Right lobe of liver (tissue), 6 donors: ENCODE results near the gene FBXL5. TPM values are rescaled to one million over a fixed set of nuclear protein-coding genes. Genes with fewer than 3 reads are reported as not detected.

Source experiments
- ATAC-seq, 4 donors: fragments of 200-7000 bp; cut with Tn5 transposase; one replicate each; pipeline ENCODE4 v1.9.1; 2020; ENCODE audit warnings: mild to moderate bottlenecking in 4 of 4, moderate library complexity in 4 of 4
- DNase-seq, 3 donors: peaks; one replicate each; pipeline ENCODE4 v3.0.0-alpha.2; 2020
- H3K27ac ChIP-seq, 3 donors: fragments of 200-600 bp; one replicate each; pipeline ENCODE4 v1.8.0; 2022
- H3K27me3 ChIP-seq, 2 donors: fragments of 200-600 bp; one replicate each; pipeline ENCODE4 v1.8.0; 2022
- H3K36me3 ChIP-seq, 4 donors: fragments of 200-600 bp; sonication (generic) in 1 of 4; one replicate each; pipeline versions ENCODE4 v1.5.1 to v1.8.0; 2017 to 2022; ENCODE audit warnings: control low read depth in 1 of 4
- H3K4me1 ChIP-seq, 4 donors: fragments of 200-600 bp; sonication (generic) in 1 of 4; one replicate each; pipeline versions ENCODE4 v1.5.1 to v1.8.0; 2017 to 2022; ENCODE audit warnings: control low read depth in 1 of 4
- H3K4me3 ChIP-seq, 3 donors: fragments of 200-600 bp; one replicate each; pipeline ENCODE4 v1.8.0; 2022
- H3K9me3 ChIP-seq, 4 donors: fragments of 200-600 bp; sonication (generic) in 1 of 4; one replicate each; pipeline versions ENCODE4 v1.5.1 to v1.8.0; 2017 to 2022; ENCODE audit warnings: control low read depth in 1 of 4
- CTCF ChIP-seq, 4 donors: fragments of 200-600 bp in 3 of 4; fragments of 450-650 bp in 1 of 4; IDR thresholded peaks; one replicate each; pipeline versions ENCODE4 v1.5.1 to v1.8.0; 2016 to 2022; ENCODE audit warnings: antibody characterized with exemption in 4 of 4, mild to moderate bottlenecking in 2 of 4
- POLR2A ChIP-seq: fragments of 450-650 bp; IDR thresholded peaks from one replicate; pipeline ENCODE4 v1.6.1; 2017; ENCODE audit warnings: antibody characterized with exemption, mild to moderate bottlenecking
- WGBS: methylation state at CpG from one replicate; pipeline ENCODE4 v1.1.6; 2018; ENCODE audit warnings: low coverage, low lambda C conversion rate; ENCODE audit not compliant: insufficient coverage; ENCODE audit errors: missing lambda C conversion rate; 5-methylcytosine and 5-hydroxymethylcytosine counted together
- intact Hi-C, 2 donors: fragments of 100-400 bp; cut with DNase I; formaldehyde crosslinking; loops; one replicate each; pipeline versions ENCODE4 v1.11.2 to v1.14.1; 2022
- total RNA-seq, 6 experiments: library from RNA; depleted of rRNA in 2 of 6; stranded (reverse); fragments of >200 nt in 2 of 6; fragmentation: NEBNext Ultra II Directional in 3 of 6; extraction: Animal tissue kit (Norgen Biotek cat#: 25700) in 3 of 6; gene quantifications; one replicate each; pipeline versions ENCODE4 v1.1.0 to v1.2.4, GENCODE V29; 2016 to 2023
- donor health status: DM: no; HTN: yes; CAD: no.
- donor health status: DM: no; HTN: no; CAD: no.
- donor health status: DM: no; HTN: no; CAD: no.
- donor health status: DM: no; HTN: yes; CAD: no.
- donor health status: DM: no; HTN: yes; CAD: no.

The FBXL5 gene
- total RNA-seq, 6 experiments from 2014 or later, result 38.3 to 59.5 (median 46.8) TPM

GRCh38 chr4:15696866-15697265 lies 41.7 kb upstream of the FBXL5 start:
- H3K27me3 ChIP-seq, result no peaks in the 10 kb centered on the region
- H3K4me1 ChIP-seq, result peaks cover 0 to 26% (median 2%) of the 10 kb centered on the region in 4 donors
- TF ChIP-seq POLR2A (no peak), CTCF (IDR thresholded peaks at IDR 0.05) (no peak)
- H3K4me3 ChIP-seq, result no peak overlapping the region
- no peaks in the 10 kb centered on the region for H3K9me3 ChIP-seq
- DNase-seq, result no peak
- H3K36me3 ChIP-seq, result no peaks in the 10 kb centered on the region
- no peak for ATAC-seq
- H3K27ac ChIP-seq, result no peak overlapping the region
- intact Hi-C loops, result no loop called here
- 100% methylated on average over 1 of the region's 1 CpG for WGBS

- 100% methylated on average over 1 of the region's 3 CpGs for whole genome bisulfite sequencing
- Histone ChIP-seq H3K27me3 (no peaks in the 10 kb centered on the region), H3K4me3 (no peak overlapping the region), H3K9me3 (no peaks in the 10 kb centered on the region), H3K36me3 (no peaks in the 10 kb centered on the region), H3K4me1 (peaks cover 0 to 23% (median 2%) of the 10 kb centered on the region in 4 donors), H3K27ac (no peak overlapping the region)
- ATAC-seq (no peak), DNase-seq (no peak)
- intact Hi-C loops, result no loop called here
- TF ChIP-seq CTCF (IDR thresholded peaks at IDR 0.05) (no peak), POLR2A (no peak)
Measured at GRCh38 chr4:15695729-15696128, 40.6 kb upstream of the FBXL5 start.

GRCh38 chr4:15695240-15695699 lies 40.1 kb upstream of the FBXL5 start:
- WGBS, result 96% methylated on average over 4 of the region's 10 CpGs
- no peaks in the 10 kb centered on the region for H3K9me3 ChIP-seq

GRCh38 chr4:15694431-15694830 lies 39.3 kb upstream of the FBXL5 start:
- WGBS, result 96% methylated on average over 4 of the region's 4 CpGs
- H3K27ac ChIP-seq, result no peak overlapping the region
- no peaks in the 10 kb centered on the region for H3K27me3 ChIP-seq
- no peak for TF ChIP-seq POLR2A
- TF ChIP-seq CTCF (IDR thresholded peaks at IDR 0.05), result no peak
- no peak overlapping the region for H3K4me3 ChIP-seq
- no peaks in the 10 kb centered on the region for H3K36me3 ChIP-seq
- DNase-seq (no peak), ATAC-seq (no peak)
- H3K4me1 ChIP-seq, result peaks cover 0 to 15% (median 5%) of the 10 kb centered on the region in 4 donors
- intact Hi-C loops, result no loop called here
- H3K9me3 ChIP-seq, result no peaks in the 10 kb centered on the region

More at GRCh38 chr4:15695240-15695699, 40.1 kb upstream of the FBXL5 start:
- no peak for ATAC-seq
- TF ChIP-seq POLR2A (no peak), CTCF (IDR thresholded peaks at IDR 0.05) (no peak)
- DNase-seq, result no peak
- H3K4me1 ChIP-seq, result peaks cover 0 to 19% (median 5%) of the 10 kb centered on the region in 4 donors
- intact Hi-C loops, result no loop called here
- no peaks in the 10 kb centered on the region for H3K27me3 ChIP-seq
- H3K4me3 ChIP-seq, result no peak overlapping the region
- H3K36me3 ChIP-seq, result no peaks in the 10 kb centered on the region
- no peak overlapping the region for H3K27ac ChIP-seq

GRCh38 chr4:15692602-15693001 lies 37.4 kb upstream of the FBXL5 start:
- intact Hi-C loops, result no loop called here
- DNase-seq (no peak), ATAC-seq (no peak)
- Histone ChIP-seq H3K36me3 (peaks cover 0 to 6% (median 0%) of the 10 kb centered on the region in 4 donors), H3K4me1 (peaks cover 0 to 15% (median 5%) of the 10 kb centered on the region in 4 donors), H3K9me3 (no peaks in the 10 kb centered on the region), H3K4me3 (no peak overlapping the region), H3K27ac (no peak overlapping the region), H3K27me3 (no peaks in the 10 kb centered on the region)
- WGBS, result 85% methylated on average over 2 of the region's 2 CpGs
- no peak for TF ChIP-seq CTCF (IDR thresholded peaks at IDR 0.05)
- TF ChIP-seq POLR2A, result no peak
